HG03108 (cell line): Measurements from ENCODE around the gene GLB1L2.

Source experiments
- ATAC-seq: cut with Tn5 transposase; IDR thresholded peaks from one replicate; pipeline ENCODE4 v1.9.1; 2021; ENCODE audit warnings: moderate library complexity; ENCODE audit not compliant: unreplicated experiment

GLB1L2 gene

GRCh38 chr11:134401825-134402809 is 70.3 kb downstream of the GLB1L2 start:
- ATAC-seq = no peak

- ATAC-seq = no peak
Observed at GRCh38 chr11:134402910-134403309, 71.1 kb downstream of the GLB1L2 start.

- no peak for ATAC-seq
Observed at GRCh38 chr11:134404575-134405341, 73.0 kb downstream of the GLB1L2 start.

DNA sequence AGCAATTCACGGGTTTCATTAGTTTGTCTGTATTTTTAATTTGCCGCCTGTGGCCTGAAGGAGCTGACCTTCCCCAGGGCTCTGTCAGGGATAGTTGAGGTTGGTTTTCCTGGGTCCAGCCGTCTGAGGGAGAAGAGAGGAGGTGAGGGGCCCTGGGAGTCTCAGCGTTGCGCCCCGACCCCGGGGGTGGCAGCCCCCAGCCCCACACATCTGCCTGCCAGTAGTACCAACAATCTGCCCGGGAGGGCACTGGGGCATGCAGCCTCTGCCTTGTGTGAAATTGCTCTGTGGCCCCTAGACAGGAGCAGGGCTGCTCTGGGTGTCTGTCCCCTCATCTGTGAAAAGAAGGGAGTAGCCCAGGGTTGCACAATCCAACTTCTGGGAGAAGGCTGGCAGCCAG is 73.6 kb downstream of the GLB1L2 start:
- no peak for ATAC-seq

GRCh38 chr11:134405841-134406240 is 74.1 kb downstream of the GLB1L2 start:
- ATAC-seq = no peak

- no peak for ATAC-seq
Observed at GRCh38 chr11:134406264-134407185, 74.7 kb downstream of the GLB1L2 start.

GRCh38 chr11:134407321-134407828 is 75.6 kb downstream of the GLB1L2 start:
- no peak for ATAC-seq

- no peak for ATAC-seq
Observed at GRCh38 chr11:134407923-134408322, 76.1 kb downstream of the GLB1L2 start.

DNA sequence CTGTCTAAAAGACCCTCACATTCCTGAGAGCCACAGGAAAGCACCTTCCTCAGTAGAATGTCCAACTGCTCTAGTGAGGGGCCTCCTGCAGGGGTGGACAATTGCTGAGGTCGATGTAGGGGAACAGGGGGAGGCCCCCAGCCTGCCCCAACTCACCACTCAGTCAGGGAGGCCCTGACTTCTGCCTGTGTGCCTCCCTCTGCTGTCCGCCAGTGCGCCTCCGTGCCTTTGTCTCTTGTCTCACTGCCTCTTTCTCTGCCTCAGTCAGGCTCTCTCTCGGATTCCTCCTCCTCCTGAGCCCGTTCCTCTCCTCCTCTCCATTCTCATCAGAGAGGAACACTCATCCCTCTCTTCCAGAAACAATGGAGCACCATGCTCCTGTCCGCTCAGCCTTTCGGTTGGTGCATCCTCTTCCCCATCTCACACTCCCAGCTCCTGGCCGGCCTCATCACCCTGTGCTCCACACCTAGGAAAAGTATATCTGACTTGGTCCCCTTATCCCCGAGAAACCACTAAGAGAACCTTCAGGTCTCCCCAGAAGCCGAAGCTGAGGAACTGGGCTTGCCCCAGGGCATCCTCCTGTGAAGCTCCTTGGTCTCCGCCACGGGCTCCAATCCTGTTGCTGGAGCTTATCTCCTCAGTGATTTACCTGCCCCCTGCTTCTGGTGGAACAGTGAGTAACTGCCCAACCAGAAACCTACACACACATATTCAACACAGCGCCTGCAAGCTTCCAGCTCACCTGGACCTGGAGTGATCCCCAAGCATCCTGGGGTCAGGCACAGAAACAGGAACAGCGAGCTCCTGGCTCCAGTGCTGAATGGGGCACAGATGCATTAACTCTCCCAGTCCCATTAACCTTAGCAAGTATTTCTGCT is 78.0 kb downstream of the GLB1L2 start:
- ATAC-seq = no peak

- no peak for ATAC-seq
Observed at GRCh38 chr11:134410766-134411165, 79.0 kb downstream of the GLB1L2 start.

DNA sequence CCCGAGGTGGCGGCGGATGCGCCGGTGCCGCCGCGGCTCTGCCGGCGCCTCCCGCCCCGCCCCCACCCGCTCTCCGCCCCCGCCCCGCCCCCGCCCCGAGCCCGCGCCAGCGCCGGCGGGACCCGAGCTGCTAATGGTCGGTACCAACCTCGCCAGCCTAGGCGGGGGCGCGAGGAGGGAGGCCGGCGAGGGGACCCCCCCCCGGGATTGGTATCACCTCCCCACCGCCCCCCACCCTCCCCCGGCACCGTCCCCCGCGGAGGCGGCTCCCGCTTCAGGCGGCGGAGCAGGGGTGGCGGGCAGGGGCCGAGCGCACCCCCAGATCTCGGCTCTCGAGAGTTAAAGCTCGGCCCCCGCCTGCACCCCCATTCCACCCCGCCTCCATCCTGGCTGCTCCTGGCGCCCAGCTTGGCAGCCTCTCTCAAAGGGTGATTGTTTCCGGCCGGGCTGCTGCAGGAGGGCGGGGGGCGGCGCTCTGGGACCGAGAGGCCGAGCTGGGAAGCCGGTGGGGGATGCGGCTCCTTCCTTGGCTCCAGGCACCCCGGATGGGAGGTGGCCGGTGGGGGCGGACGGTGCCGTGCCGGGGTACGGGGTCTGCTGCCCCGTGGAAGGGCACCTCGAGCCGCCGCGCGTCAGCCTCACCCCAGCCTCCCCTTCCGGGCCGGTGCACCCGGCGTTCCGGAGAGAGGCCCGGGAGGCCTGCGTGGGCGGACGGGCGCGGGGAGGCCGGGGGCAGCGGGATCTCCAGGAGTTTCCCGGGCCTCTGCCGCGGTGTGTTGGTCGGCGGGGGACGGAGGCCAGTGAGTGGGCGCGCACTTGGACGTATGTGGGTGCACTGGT is 80.6 kb downstream of the GLB1L2 start, which contains the start of gene B3GAT1:
TSS of gene B3GAT1 (minus strand) at position 40 of the 840 bp plus-strand sequence. CDS start 24,583 bp downstream, outside the sequence.
- no peak for ATAC-seq

DNA sequence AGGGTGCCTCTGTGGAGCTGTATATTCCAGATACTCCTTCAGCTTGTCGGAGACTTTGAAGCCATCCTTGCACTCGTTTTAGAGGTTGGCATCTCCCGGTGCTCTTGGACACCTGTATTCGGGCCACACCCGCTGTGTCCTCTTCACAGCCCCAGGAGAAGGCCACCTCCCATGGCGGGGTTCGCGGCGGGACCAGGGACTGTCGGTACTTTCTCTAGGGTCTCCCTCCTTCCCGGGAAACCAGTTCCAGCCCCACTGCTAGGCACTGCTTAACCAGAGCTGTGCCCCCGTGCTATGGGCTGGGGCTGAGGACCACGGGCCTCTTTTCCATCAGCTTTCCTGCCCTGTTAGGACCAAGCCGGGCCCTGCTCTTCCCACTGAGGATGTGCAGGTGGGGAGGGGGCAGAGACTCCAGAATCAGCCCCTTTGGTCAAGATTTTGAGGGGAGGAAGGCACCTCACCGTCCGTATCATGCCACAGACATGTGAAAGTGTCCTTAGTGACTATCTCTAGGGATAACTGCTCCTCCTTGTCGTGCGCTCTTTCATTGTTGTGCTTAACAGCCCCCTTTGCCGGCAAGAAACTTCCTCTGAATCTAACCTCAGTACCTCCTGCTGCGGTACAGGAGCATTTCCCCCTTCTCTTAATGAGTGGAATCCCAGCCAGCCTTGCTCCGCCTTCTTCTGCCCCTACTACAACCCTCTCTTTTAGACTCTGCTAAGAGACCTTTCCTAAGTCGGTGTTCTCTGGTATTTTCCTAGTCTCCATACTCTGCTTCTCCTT is 81.4 kb downstream of the GLB1L2 start:
- no peak for ATAC-seq

DNA sequence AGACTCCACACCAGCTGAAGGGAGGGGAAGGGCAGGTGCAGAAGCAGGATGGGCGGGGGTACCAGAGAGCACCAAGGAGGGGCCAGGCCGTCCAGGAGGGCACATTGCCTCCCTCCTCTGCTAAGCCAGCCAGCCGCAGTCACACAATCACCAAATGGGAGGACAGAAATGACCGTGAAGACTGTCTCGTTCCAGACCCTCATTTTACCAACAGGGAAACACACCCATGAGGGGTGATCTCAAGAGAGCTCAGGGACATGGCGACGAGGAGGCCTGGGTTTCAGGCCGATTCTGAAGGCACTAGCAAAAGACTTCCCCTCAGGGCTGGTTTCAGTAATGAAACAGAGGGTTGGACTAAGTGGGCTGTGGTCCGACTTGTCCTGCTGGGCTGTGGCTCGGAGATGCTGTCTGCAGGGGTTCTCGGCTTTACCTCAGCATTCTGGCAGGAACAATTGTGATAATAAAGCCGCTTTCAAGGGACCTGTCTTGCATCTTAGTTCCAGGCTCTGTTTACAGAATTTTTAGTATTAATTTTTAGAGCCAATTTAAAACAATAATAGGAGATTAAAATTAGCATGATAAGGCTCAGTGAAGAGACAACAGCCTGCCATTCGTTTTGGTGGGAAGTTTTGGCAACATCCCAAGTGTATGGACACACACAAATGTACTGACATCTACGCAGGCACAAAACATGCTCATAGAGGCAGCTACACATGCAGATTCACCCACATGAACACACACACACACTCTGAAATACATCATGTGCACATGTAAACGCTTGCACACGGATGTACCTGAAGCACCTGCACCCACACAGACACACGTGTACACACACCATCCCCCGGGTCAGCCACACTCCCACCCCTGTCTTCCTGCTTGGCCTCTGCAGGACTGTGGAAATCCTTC is 82.3 kb downstream of the GLB1L2 start:
- no peak for ATAC-seq

DNA sequence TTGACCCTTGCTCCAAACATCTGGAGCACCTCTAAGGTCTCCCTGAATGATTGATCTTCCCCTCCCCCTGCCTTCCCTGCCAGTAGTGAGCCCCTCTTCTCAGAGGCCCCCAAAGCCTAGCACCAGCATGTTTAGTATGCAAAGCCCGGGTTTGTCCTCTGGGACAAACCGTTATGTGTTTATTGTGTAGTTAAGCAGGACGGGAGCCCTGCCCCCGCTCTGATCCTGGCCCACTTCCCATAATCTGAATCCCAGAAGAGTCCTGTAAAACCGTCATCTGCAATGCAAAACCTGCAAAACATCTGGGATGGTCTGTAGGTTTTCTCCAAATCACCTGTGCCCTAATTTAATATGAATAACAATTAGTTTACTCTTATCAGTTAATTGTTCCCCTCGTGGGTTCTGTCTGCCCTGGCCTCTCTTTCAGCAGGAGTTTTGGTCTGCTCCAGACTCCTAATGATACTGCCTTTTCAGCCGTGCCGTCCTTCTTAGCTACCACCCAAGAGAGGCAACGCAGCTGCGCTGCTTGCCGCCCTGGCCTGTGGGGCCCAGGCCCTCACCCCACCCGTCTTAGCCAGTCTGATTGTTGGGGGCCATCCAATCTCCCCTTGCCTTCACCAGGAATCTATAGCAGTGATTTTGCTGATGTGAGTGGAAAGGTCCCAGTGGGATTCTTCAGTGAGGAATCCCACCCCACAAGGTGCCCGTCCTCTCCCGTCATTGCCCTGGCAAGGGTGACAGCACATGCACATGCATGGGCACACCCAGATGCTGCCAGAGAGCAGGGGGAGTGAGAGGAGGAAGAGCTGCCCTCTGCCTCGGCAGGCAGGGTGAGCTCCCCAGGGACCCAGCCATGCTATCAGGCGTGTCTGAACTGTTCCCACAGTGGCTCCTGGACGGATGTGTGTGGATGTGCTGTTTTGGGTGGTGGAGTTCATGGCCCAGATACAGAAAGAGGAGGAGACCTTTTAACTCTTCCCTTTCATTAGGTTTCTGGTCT is 83.3 kb downstream of the GLB1L2 start:
- ATAC-seq = no peak

DNA sequence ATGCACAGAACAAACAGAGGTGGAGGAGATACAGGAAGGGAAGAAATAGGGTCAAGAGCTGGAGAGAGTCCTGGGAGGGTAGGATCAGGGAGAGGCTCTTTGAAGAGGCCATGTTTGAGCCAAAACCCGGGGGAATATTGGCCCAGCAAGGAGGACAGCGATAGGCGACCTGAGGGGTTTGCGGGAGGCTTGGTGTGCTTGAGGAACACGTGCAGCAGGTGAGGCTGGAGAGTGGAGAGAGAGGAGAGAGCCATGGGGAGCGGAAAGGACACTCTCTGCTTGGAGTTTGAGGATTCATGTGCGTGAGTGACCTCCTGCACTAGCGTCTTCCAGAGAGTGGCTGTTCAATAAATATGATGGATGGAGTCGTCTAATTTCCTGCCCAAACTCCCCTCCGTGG is 84.9 kb downstream of the GLB1L2 start:
- ATAC-seq = no peak
